Measurements from ENCODE around the gene GET3.

GET3 gene

GRCh38 chr19:12754465-12755196 lies 17.3 kb downstream of the GET3 start:
- no peak for DNase-seq

DNA sequence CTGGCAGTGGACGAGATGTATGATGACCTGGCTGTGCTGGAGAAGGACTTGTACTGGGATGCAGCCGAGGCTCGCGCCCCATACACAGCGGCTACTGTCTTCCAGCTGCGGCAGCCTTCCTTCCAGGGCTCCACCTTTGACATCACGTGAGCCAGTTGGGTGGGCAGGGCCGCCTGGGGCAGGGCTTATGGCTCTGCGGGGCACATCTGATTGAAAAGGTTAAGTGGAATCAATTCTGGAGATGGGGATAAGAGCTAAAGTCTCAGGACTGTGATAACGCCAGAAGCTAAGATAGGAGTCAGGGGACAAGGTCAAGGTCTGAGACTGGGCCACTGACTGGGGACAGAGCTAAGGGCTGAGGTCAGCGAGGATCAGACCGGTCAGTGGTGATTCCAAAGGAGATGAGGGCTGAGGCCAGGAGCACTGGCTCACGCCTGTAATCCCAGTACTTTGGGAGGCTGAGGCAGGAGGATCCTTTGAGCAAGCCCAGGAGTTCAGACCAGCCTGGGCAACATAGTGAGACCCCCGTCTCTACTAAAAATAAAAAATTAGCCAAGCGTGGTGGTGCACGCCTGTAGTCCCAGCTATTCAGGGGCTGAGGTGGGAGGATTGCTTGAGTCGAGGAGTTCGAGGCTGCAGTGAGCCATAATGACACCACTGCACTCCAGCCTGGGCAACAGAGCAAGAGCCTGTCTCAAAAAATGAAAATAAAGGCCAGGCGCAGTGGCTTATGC lies 19.0 kb downstream of the GET3 start:
- no peak for DNase-seq

- DNase-seq = peak; percentile 69
Observed at GRCh38 chr19:12757544-12758274, 20.4 kb downstream of the GET3 start.

GRCh38 chr19:12759686-12760085 lies 22.4 kb downstream of the GET3 start:
- no peak for DNase-seq

- DNase-seq = no peak
Observed at GRCh38 chr19:12763100-12763499, 25.8 kb downstream of the GET3 start.

DNA sequence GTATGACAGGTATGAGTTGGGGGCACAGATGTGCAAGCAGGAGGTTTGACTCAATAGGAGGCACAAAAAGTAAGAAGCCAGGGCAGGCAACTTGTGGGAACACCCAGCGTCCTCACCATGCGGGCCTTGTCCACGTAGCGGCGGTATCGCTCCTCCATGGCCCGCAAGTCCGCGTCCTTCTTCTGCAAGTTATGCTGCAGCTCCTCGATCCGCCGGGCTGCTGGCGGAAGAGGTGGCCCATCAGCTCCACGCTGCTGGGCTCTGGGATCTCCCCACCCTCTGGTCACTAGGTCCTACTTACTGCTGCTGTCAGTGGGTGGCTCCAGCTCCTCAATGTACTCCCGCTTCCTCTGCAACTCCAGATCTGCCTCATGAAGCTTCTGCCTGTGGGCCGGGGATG lies 27.4 kb downstream of the GET3 start:
- no peak for DNase-seq

DNA sequence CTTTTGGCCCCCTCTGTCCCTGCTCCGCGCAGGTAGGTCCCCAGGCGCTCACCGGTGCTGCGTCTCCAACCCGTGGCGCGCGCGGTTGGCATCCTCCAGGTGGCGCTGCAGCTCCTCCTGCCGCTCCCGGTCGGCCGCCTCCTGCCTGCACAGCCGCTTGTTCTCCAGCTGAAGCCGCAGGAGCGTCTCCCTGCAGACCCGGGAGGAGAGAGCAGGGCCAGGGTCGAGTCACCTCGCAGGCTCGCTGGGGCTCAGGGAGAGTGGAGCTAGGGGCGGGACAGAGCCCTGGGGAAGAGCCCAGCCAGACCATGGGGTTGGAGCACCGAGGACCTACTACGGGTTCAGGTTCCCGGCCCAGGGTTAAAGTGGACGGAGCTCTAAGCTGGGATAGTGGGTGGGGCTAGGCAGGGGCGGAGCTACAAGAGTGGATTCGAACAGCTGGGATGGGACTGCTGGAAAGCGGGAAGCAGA lies 28.8 kb downstream of the GET3 start:
- peak; percentile 84 for DNase-seq

GRCh38 chr19:12767150-12767549 lies 29.9 kb downstream of the GET3 start:
- DNase-seq = no peak

- no peak for DNase-seq
Observed at GRCh38 chr19:12767666-12768065, 30.4 kb downstream of the GET3 start.

- DNase-seq = peak; percentile 76 to 79
Observed at GRCh38 chr19:12769689-12770088, 32.4 kb downstream of the GET3 start.

- no peak for DNase-seq
Observed at GRCh38 chr19:12770922-12771321, 33.6 kb downstream of the GET3 start.

GRCh38 chr19:12772323-12772722 lies 35.0 kb downstream of the GET3 start:
- no peak for DNase-seq

- no peak for DNase-seq
Observed at GRCh38 chr19:12773571-12773970, 36.3 kb downstream of the GET3 start.

DNA sequence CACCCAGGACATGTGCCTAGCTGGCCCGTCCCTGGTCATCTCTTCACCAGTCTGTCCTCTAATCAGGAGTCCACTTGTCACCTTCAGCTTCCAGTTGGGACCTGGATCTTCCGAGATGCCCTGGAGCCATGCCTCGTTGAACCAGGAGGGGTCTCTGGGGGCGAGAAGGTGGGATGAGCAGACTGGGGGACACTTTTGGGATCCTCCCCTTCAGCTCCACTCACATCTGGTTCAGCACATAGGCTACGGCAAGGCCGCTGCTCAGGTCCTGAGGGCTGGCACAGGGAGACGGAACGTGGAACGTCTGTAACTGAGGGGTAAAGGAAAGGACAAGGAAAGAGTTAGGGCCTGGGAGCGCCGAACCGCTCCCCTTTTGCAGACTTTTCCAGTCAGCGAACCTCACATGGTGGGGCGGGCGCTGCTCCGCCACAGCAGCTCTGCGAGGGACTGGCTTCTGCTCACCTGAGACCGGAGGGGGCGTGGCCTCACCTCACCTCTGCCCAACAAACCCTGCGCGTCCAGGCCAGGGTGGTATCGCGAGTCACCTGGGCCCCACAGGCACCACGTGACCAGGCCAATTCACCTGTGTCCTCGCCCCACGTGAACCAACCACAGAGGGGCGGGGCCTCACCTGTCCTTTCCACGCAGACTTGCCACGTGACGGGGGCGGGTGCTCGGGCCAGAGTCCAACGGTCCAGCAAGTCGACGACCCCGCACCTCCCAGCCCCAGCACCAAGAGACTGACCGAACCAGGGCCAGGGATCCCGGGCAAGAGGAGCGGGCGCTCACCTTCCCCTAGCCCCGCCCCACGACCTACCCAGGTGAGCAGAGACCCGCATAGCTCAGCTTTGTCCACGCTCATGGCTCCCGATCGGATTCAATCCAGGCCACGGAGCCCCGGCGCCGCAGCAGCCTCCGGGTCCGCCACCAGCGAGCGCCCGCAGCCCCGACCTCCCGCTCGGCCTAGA lies 37.6 kb downstream of the GET3 start, which contains the start of gene HOOK2:
HOOK2 (minus strand) TSS at position 965 of the 968 bp plus-strand sequence; CDS start at position 862, 103 bp downstream.
- peak; percentile 70 to 73 for DNase-seq

GRCh38 chr19:12777217-12778016 lies 40.1 kb downstream of the GET3 start:
- peak; percentile 82 to 85 for DNase-seq

GRCh38 chr19:12778017-12778904 lies 41.0 kb downstream of the GET3 start:
- peak; percentile 53 to 70 for DNase-seq

GRCh38 chr19:12778905-12779161 lies 41.5 kb downstream of the GET3 start:
- no peak for DNase-seq

GRCh38 chr19:12779162-12779993 lies 42.1 kb downstream of the GET3 start:
- no peak for DNase-seq

GRCh38 chr19:12782174-12782423 lies 44.8 kb downstream of the GET3 start:
- no peak for DNase-seq

All from CD4-positive, alpha-beta T cell treated with Interleukin-1 beta for 1 hour (primary cell).